ENCODE measurements around the gene FYCO1.

FYCO1 gene

DNA sequence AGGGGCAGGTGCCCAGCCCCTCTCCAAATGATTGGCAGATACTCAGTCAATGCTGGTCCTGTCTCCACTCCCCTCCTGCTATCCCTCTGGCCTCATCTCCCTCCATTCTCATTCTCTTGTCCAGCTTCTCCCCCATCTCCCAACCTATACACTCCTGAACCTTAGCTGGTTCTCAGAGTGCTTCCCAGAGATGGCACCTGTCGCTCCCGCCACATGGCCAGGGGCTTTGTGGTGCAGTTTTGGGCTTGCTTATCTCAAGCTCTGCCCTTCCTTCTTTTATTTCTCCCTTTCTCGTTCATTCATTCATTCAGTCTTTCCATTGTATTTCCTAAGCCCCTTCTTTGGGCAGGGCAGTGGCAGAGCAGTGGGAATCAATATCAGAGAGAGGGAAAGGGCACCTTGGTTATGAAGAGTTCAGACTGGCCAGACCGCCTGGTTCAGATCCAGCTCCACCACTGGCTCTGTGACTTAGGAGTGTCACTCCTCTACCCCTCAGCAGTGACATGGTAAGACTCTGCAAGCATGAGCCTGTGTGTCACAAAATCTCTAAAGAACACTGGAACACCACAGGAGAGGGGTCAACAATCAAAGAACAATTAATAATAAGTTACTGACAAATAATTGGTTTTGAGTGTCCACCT, 72.6 kb downstream of the FYCO1 start:
- DNase-seq (ENCODE audit: low read depth, low spot score) = no peak
- H3K9me3 ChIP-seq (ENCODE audit: low read depth, low read length) = no peaks in the 10 kb centered on the region
- no peak overlapping the region for H3K4me3 ChIP-seq
- H3K9ac ChIP-seq (ENCODE audit: insufficient read length) = no peak overlapping the region
- peaks cover 3% of the 10 kb centered on the region; the same call in 1 of the 2 replicates for H3K36me3 ChIP-seq (ENCODE audit: insufficient read depth, low read length)
- no peak overlapping the region for H3K27ac ChIP-seq
- TF ChIP-seq POLR2AphosphoS5 (IDR thresholded peaks at IDR 0.05; ENCODE audit: borderline replicate concordance, low read depth, low read length) = no peak
- no peak for TF ChIP-seq EZH2 (IDR thresholded peaks at IDR 0.05)
- no peak for TF ChIP-seq FOXP2 (optimal IDR thresholded peaks at IDR 0.05; ENCODE audit: control extremely low read depth, extremely low read length, insufficient read depth)

DNA sequence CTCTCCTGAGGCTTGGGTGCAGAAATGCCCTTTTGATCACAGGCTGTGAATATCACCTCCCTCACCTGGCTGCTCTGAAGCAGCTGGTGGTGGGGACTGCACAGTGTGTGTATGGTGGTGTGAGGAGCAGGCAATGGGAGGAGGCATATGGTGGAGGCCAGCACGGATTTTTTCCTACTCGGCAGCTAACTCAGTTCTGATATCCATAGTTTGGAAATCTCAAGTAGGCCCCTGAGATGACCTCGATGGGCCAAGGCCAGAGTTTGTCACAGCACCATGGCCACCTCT, 73.6 kb downstream of the FYCO1 start:
- Histone ChIP-seq H3K27ac (no peak overlapping the region), H3K9me3 (ENCODE audit: low read depth, low read length) (no peaks in the 10 kb centered on the region), H3K36me3 (ENCODE audit: insufficient read depth, low read length) (peaks cover 3% of the 10 kb centered on the region; the same call in 1 of the 2 replicates), H3K4me3 (no peak overlapping the region), H3K9ac (ENCODE audit: insufficient read length) (no peak overlapping the region)
- TF ChIP-seq POLR2AphosphoS5 (IDR thresholded peaks at IDR 0.05; ENCODE audit: borderline replicate concordance, low read depth, low read length) (no peak), FOXP2 (optimal IDR thresholded peaks at IDR 0.05; ENCODE audit: control extremely low read depth, extremely low read length, insufficient read depth) (no peak), EZH2 (IDR thresholded peaks at IDR 0.05) (no peak)
- no peak for DNase-seq (ENCODE audit: low read depth, low spot score)

DNA sequence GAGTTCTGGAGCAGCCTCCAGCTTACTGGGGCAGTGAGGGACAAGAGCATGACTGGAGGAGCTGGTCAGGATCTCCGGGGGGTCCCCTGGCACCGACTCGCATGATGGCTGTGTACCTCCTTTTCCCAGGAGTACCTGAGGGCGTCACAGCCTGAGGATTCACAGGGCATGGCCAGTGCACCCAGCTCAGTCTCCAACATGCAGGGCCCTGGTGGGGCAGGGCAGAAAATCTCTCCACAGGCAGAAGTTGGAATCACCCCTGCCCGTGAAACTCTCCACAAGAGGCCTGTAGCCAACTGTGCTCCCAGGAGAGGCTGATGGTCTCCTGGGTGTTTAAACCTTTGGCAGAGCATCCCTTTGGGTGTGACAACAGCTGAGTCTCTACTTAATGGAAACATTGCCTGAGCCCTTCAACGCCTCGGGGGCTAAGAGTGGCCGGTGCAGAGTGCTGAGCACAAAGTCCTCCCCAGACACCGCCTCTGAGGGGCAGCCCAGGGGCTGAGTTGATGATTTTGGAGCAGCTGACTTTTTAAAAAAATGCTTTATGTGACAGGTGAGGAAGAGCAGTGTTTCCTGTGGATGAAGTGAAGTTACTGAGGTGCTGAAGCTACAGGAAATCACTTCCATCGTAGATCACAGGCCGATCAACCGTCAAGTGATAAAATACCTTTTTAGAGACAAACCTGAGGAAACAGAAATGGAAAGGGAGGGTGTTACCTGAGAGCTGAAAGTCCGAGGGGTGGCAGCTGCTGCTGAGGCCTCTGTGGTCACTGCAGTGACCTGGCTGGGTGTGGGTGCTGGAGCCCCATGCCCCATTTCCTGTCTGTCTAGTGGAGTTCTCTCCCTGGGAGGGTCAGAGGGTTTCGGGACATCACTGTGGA, 74.2 kb downstream of the FYCO1 start:
- TF ChIP-seq POLR2AphosphoS5 (IDR thresholded peaks at IDR 0.05; ENCODE audit: borderline replicate concordance, low read depth, low read length) = no peak
- no peak for TF ChIP-seq FOXP2 (optimal IDR thresholded peaks at IDR 0.05; ENCODE audit: control extremely low read depth, extremely low read length, insufficient read depth)
- TF ChIP-seq EZH2 (IDR thresholded peaks at IDR 0.05) = no peak
- Histone ChIP-seq H3K9me3 (ENCODE audit: low read depth, low read length) (no peaks in the 10 kb centered on the region), H3K9ac (ENCODE audit: insufficient read length) (no peak overlapping the region), H3K27ac (no peak overlapping the region), H3K36me3 (ENCODE audit: insufficient read depth, low read length) (peaks cover 3% of the 10 kb centered on the region; the same call in 1 of the 2 replicates), H3K4me3 (no peak overlapping the region)
- DNase-seq (ENCODE audit: low read depth, low spot score) = no peak

DNA sequence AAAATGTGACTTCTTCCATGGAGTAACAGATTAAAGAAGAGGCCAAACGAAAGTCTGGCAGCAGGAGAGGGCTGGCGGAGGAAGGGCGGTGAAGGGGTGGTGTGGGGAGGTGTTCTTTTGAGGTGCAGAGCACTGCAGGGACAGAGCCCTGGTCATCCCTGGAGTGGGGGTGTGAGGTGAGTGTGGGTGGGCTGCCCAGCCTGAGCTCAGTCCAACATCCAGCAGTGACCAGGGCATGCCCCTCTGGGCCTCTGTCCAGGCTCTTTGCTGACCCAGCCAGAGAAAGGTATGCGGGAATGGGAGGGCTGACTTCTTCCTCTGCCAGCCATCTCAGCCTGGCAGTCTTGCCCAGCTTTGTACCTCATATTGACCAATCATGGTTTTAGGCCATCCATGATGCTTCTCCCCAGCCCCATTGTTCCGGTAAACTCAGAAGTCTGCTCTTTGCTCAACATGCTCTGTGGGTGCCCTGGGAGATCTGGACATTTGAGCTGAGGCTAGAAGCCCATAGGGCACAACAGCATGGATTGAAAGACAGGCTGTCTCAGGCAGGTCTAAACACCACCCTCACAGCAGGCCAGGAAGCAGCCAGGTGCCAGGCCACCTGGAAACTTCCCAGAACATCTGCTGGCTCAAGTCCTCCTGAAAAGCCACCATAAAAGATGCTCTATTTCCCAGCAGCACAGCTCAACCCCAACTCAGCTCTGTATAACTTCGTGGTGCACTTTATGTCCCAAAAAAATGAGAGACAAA, 78.3 kb downstream of the FYCO1 start:
- Histone ChIP-seq H3K4me3 (no peak overlapping the region), H3K27ac (no peak overlapping the region), H3K36me3 (ENCODE audit: insufficient read depth, low read length) (no peaks in the 10 kb centered on the region), H3K9me3 (ENCODE audit: low read depth, low read length) (no peaks in the 10 kb centered on the region), H3K9ac (ENCODE audit: insufficient read length) (no peak overlapping the region)
- DNase-seq (ENCODE audit: low read depth, low spot score) = no peak
- TF ChIP-seq EZH2 (IDR thresholded peaks at IDR 0.05) (no peak), FOXP2 (optimal IDR thresholded peaks at IDR 0.05; ENCODE audit: control extremely low read depth, extremely low read length, insufficient read depth) (no peak), POLR2AphosphoS5 (IDR thresholded peaks at IDR 0.05; ENCODE audit: borderline replicate concordance, low read depth, low read length) (no peak)

DNA sequence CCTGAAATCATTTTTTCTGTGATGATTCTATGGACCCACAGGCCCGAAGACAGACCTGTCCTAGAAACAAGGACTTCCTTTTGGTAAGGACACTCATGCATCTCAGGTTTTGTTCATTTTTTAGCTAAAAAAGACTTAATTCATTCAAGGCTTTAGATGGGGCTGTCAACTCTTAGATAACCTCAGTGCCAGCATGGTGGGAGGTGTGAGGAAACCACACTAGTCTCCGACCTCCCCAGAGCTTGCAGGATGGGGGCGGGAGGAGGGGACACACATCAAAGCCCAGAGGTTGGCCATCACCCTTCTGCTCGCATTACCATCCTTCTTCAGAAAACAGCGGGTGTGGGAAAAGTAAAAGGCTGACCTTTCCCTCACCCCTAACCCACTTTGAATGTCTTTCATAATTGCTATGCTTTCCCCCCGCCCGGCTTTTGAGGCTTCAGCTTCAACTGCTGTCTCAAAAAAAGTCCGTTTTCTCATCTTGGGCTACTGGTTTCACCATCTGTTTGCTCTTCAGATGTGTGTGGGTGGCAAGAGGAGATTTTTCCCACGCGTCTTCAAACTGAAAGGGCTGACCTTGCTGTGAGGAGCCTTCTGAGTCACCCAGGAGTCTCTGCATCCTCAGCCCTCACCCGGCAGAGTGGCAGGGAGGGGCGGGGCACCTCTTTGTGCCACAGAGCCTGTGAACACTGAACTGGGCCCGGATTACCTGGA, 79.9 kb downstream of the FYCO1 start:
- Histone ChIP-seq H3K9ac (ENCODE audit: insufficient read length) (no peak overlapping the region), H3K27ac (no peak overlapping the region), H3K4me3 (no peak overlapping the region), H3K36me3 (ENCODE audit: insufficient read depth, low read length) (no peaks in the 10 kb centered on the region), H3K9me3 (ENCODE audit: low read depth, low read length) (no peaks in the 10 kb centered on the region)
- TF ChIP-seq EZH2 (IDR thresholded peaks at IDR 0.05) = no peak
- no peak for TF ChIP-seq POLR2AphosphoS5 (IDR thresholded peaks at IDR 0.05; ENCODE audit: borderline replicate concordance, low read depth, low read length)
- TF ChIP-seq FOXP2 (optimal IDR thresholded peaks at IDR 0.05; ENCODE audit: control extremely low read depth, extremely low read length, insufficient read depth) = no peak
- no peak for DNase-seq (ENCODE audit: low read depth, low spot score)

DNA sequence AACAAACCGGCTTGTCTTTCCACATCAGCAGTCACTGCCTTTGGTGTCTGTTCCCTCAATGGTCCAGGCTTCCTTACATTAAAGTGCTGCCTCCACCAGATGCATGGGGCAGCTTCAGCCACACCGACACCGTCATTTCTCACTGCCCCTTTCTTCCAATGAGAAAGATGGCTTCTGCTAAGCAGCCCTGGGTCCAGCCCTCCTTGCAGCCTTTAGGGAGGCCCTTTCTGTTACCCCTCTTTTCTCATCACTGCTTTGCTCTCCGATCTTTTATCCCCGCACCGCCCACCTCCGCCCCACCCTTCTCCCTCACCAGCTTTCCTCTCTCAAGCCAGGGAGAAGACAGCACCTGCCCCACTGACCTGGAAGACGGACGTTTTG, 80.6 kb downstream of the FYCO1 start:
- Histone ChIP-seq H3K9ac (ENCODE audit: insufficient read length) (no peak overlapping the region), H3K36me3 (ENCODE audit: insufficient read depth, low read length) (no peaks in the 10 kb centered on the region), H3K27ac (no peak overlapping the region), H3K9me3 (ENCODE audit: low read depth, low read length) (no peaks in the 10 kb centered on the region), H3K4me3 (no peak overlapping the region)
- no peak for DNase-seq (ENCODE audit: low read depth, low spot score)
- no peak for TF ChIP-seq POLR2AphosphoS5 (IDR thresholded peaks at IDR 0.05; ENCODE audit: borderline replicate concordance, low read depth, low read length)
- no peak for TF ChIP-seq FOXP2 (optimal IDR thresholded peaks at IDR 0.05; ENCODE audit: control extremely low read depth, extremely low read length, insufficient read depth)

DNA sequence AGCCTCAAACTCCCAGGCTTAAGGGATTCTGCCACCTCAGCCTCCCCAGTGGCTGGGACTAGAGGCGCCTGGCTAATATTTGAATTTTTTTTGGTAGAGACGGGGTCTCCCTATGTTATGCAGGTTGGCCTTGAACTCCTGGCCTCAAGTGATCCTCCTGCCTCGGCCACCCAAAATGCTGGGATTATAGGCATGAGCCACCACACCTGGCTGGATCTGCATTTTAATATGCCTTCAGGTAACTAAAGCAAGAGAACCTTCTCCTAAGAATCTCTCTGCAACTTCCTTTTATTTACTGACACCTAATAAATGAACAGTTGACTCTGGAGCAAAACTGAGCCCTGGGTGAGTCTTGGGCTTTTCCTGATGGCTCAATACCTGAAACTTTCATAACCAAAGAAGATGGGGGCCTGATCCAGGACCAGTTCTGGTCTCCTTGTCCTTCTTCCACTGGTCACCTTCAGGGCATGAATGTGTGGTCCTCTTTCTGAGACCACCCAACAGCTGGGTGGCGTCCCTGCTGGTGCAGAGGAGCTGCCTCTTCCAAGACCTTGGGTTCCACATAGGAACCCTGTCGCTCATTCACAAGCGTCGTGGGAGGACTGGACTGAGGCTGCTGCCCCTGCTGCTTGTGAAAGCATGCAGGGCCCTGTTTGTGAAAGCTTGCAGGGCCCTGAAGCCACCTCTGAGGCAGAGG, 81.1 kb downstream of the FYCO1 start:
- DNase-seq (ENCODE audit: low read depth, low spot score) = no peak
- Histone ChIP-seq H3K4me3 (no peak overlapping the region), H3K27ac (no peak overlapping the region), H3K9ac (ENCODE audit: insufficient read length) (no peak overlapping the region), H3K36me3 (ENCODE audit: insufficient read depth, low read length) (no peaks in the 10 kb centered on the region), H3K9me3 (ENCODE audit: low read depth, low read length) (no peaks in the 10 kb centered on the region)
- TF ChIP-seq FOXP2 (optimal IDR thresholded peaks at IDR 0.05; ENCODE audit: control extremely low read depth, extremely low read length, insufficient read depth) (no peak), POLR2AphosphoS5 (IDR thresholded peaks at IDR 0.05; ENCODE audit: borderline replicate concordance, low read depth, low read length) (no peak), EZH2 (IDR thresholded peaks at IDR 0.05) (no peak)

All from SK-N-MC (cell line).